Dermis blood vessel endothelial cell (primary cell): Measurements from ENCODE around the gene RNGTT. TPM values are rescaled to one million over a fixed set of nuclear protein-coding genes. Genes with fewer than 3 reads are reported as not detected.

Experiments
- DNase-seq: peaks from one replicate; pipeline ENCODE4 v3.0.0; 2010
- total RNA-seq: library from RNA; depleted of rRNA; stranded (reverse); fragments of >200 nt; gene quantifications from 2 replicates; pipeline ENCODE4 v1.2.3, GENCODE V29; 2014

Gene RNGTT
- total RNA-seq, 1 donor from 2014 or later, result 19.7 TPM

GRCh38 chr6:88650979-88651378, 312.4 kb downstream of the RNGTT start:
- no peak for DNase-seq

- DNase-seq, result no peak
Observed at GRCh38 chr6:88650029-88650619, 313.3 kb downstream of the RNGTT start.

- DNase-seq, result no peak
Observed at GRCh38 chr6:88641178-88641903, 322.1 kb downstream of the RNGTT start.

GRCh38 chr6:88637761-88638545, 325.5 kb downstream of the RNGTT start:
- no peak for DNase-seq

- no peak for DNase-seq
Observed at GRCh38 chr6:88636871-88637270, 326.5 kb downstream of the RNGTT start.

GRCh38 chr6:88633782-88634181, 329.6 kb downstream of the RNGTT start:
- no peak for DNase-seq

GRCh38 chr6:88631830-88632229, 331.6 kb downstream of the RNGTT start:
- no peak for DNase-seq

GRCh38 chr6:88629838-88630494, 333.5 kb downstream of the RNGTT start:
- DNase-seq, result no peak

GRCh38 chr6:88626460-88626859, 337.0 kb downstream of the RNGTT start:
- no peak for DNase-seq

- DNase-seq, result no peak
Observed at GRCh38 chr6:88623531-88623930, 339.9 kb downstream of the RNGTT start.

- no peak for DNase-seq
Observed at GRCh38 chr6:88619951-88620350, 343.5 kb downstream of the RNGTT start.

GRCh38 chr6:88616380-88616779, 347.0 kb downstream of the RNGTT start:
- DNase-seq, result no peak

GRCh38 chr6:88614316-88614877, 349.0 kb downstream of the RNGTT start:
- no peak for DNase-seq

- no peak for DNase-seq
Observed at GRCh38 chr6:88612631-88613030, 350.8 kb downstream of the RNGTT start.

GRCh38 chr6:88611721-88612120, 351.7 kb downstream of the RNGTT start:
- DNase-seq, result no peak

- DNase-seq, result no peak
Observed at GRCh38 chr6:88609983-88610382, 353.4 kb downstream of the RNGTT start.

GRCh38 chr6:88605271-88605670, 358.1 kb downstream of the RNGTT start:
- no peak for DNase-seq

- DNase-seq, result no peak
Observed at GRCh38 chr6:88599571-88599970, 363.8 kb downstream of the RNGTT start.

GRCh38 chr6:88596801-88597200, 366.6 kb downstream of the RNGTT start:
- DNase-seq, result no peak

GRCh38 chr6:88588938-88589337, 374.5 kb downstream of the RNGTT start:
- DNase-seq, result no peak

GRCh38 chr6:88587150-88587520, 376.3 kb downstream of the RNGTT start:
- no peak for DNase-seq

GRCh38 chr6:88586371-88587149, 376.9 kb downstream of the RNGTT start:
- DNase-seq, result no peak
